Lower leg skin (tissue), 4 donors: ENCODE data around the gene UGT1A4. TPM values are rescaled to one million over a fixed set of nuclear protein-coding genes. Genes with fewer than 3 reads are reported as not detected.

Experiments used
- DNase-seq, 2 donors: peaks; one replicate each; pipeline ENCODE4 v3.0.0-alpha.2; 2019; ENCODE audit warnings: low spot score in 2 of 2
- H3K4me3 ChIP-seq: fragments of 200-600 bp; sonication (generic); 2 replicates; pipeline ENCODE4 v1.5.1; 2017; ENCODE audit warnings: mild to moderate bottlenecking, low read depth; ENCODE audit not compliant: poor library complexity, severe bottlenecking
- POLR2A ChIP-seq, 2 donors: fragments of 450-650 bp; IDR thresholded peaks; one replicate each; pipeline ENCODE4 v1.6.1; 2016 to 2017; ENCODE audit warnings: antibody characterized with exemption in 2 of 2, mild to moderate bottlenecking in 1 of 2, moderate library complexity in 1 of 2
- WGBS, 2 donors: methylation state at CpG; one replicate each; pipeline ENCODE4 v1.1.5; 2018; 5-methylcytosine and 5-hydroxymethylcytosine counted together
- intact Hi-C: fragments of 100-400 bp; cut with DNase I; formaldehyde crosslinking; loops from one replicate; pipeline ENCODE4 v1.15.0; 2023; ENCODE audit warnings: low total_unique reads
- total RNA-seq, 4 donors: library from RNA; depleted of rRNA; stranded (reverse); fragments of >200 nt; gene quantifications; one replicate each; pipeline ENCODE4 v1.1.0, GENCODE V29; 2016
- TF ChIP-seq, protein P1 (sequence below), 3 donors: fragments of 450-650 bp; IDR thresholded peaks; one replicate each; pipeline ENCODE4 v1.5.1; 2016; ENCODE audit warnings: antibody characterized with exemption in 3 of 3, mild to moderate bottlenecking in 3 of 3, moderate library complexity in 2 of 3

Gene UGT1A4
- total RNA-seq, 4 donors from 2014 or later, result 1.0 to 2.9 (median 2.4) TPM

DNA sequence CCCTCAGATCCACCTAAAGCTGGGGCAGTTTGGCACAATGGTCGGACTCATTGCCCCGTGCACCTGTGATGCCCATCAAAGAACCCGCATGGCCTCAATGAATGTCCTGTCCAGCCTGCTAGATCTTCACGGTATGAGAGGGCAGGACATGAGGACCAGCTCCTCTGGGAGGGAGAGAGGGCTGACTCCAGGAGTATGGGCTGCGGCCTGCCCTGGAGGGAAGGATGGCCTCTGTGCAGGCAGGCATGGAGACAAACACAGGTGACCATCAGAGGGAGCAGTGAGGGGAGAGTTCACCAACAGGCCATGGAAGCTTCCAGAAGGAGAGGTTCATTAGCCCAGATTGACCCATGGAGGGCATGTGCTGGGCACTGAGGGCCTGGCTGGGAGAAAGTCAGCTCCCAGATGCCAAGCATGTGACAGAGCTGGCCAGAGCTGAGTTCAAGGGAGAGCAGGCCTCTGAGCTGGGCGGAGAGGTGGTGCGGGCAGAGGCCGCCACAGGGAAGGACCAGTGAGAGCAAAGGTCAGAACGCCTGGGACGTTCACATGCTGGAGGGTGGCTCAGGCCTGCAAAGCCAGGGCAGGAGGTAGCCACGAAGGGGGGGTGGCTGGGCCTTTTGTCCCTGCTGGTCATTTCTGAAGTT is 99.6 kb downstream of the UGT1A4 start:
- TF ChIP-seq POLR2A (IDR thresholded peaks at IDR 0.05), result no peak
- TF ChIP-seq, protein P1, sequence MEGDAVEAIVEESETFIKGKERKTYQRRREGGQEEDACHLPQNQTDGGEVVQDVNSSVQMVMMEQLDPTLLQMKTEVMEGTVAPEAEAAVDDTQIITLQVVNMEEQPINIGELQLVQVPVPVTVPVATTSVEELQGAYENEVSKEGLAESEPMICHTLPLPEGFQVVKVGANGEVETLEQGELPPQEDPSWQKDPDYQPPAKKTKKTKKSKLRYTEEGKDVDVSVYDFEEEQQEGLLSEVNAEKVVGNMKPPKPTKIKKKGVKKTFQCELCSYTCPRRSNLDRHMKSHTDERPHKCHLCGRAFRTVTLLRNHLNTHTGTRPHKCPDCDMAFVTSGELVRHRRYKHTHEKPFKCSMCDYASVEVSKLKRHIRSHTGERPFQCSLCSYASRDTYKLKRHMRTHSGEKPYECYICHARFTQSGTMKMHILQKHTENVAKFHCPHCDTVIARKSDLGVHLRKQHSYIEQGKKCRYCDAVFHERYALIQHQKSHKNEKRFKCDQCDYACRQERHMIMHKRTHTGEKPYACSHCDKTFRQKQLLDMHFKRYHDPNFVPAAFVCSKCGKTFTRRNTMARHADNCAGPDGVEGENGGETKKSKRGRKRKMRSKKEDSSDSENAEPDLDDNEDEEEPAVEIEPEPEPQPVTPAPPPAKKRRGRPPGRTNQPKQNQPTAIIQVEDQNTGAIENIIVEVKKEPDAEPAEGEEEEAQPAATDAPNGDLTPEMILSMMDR (IDR thresholded peaks at IDR 0.05), result no peak
- WGBS, 2 donors, result 94 to 95% methylated on average over 11 of the region's 11 CpGs
- intact Hi-C loops, result no loop called here
- H3K4me3 ChIP-seq, result no peak overlapping the region
- DNase-seq, result peak in 1 of 2 donors; percentile 63

DNA sequence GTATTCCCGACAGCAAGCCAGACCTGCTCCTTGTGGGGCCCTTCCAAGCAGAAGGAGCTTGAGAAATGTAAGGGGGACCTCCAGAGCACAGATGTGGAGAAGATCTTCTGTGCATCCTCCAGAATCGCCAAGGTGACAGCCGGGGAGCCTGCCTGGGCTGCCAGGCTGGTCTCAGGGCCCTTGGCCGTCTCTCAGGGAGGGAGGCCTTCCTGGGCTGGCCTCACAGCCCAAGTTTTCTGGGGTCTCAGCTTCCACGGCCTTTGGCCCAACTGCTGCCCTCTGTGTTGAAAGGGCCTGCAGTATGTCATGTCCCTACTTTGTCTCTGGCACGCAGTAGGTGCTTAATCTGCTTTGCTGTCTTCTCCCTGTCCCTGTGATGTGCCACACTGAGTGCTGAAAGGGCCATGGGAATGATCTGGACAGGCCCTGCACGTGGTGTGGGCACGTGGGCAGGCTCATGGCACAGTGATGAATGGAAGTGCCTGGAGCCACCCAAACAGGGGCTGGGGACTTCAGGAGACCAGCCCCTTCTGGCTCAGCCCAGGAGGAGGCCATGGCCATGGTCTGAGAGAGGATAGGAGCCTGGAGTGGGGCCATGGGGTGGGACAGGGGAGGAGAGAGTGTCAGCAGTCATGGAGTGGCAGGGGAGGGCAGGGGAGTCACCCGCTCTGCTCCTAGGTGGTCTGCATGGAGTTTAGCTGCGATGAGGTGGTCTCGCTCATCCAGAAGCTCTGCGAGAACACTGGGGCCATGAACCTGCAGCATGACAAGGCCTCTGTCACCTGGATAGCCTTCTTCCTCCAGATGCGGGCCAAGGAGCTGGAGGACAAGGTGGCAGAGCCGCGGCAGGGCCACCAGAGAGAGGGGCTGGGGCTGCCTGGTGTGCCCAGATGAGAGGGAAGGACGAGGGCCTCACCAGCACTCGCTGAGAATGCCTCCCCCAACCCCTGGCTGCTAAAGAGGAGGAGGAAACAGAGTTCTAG is 100.4 kb downstream of the UGT1A4 start:
- DNase-seq, result peak in 1 of 2 donors; percentile 83
- TF ChIP-seq, protein P1 (IDR thresholded peaks at IDR 0.05), result no peak
- TF ChIP-seq POLR2A (IDR thresholded peaks at IDR 0.05), result no peak
- WGBS, 2 donors, result 82 to 84% methylated on average over 13 to 17 of the region's 17 CpGs
- H3K4me3 ChIP-seq, result no peak overlapping the region
- intact Hi-C loops, result no loop called here

DNA sequence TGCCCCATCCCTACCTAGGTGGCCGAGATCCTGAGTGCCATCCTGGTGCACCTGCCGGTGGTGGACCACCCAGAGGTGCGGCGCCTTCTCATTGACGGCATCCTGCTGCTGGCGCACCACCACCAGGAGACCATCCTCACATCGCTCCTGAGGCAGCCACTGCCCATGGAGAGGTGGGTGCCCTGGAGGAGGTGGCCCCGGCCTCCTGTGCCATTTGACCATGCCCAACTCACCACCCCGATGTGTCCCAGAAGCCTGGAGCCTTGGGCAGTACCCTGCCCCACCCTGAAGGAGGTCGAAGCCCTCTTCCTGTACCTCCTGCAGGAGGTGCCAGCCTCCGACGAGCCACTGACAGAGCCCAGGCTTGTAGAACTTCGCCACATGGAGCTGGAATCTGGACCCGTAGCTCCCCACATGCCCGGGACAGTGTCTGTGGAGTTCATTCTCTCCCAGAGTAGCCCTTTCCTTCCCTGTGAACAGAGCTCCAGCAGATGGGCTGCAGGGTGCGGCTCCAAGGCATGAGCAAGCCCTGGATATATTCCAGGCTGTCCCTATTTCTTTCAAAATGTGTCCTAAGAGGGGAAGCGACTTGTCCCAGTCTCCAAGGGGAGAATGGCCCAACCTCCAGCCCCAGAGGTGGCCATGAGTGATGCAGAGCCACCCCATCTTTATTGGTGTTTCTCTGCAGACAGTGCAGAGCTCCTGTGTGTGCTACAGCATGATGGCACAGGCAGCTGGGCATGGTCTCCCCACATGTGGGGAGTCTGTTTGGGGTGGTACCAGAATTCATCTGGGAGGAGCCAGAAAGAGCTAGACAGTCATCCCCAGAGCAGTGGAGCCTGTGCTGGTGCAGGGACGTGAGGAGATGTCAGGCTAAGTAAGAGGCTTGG is 101.6 kb downstream of the UGT1A4 start:
- DNase-seq, result peak in 1 of 2 donors; percentile 61
- intact Hi-C loops, result no loop called here
- TF ChIP-seq, protein P1 (IDR thresholded peaks at IDR 0.05), result no peak
- TF ChIP-seq POLR2A (IDR thresholded peaks at IDR 0.05), result no peak
- H3K4me3 ChIP-seq, result no peak overlapping the region
- WGBS, 2 donors, result 69 to 70% methylated on average over 5 to 14 of the region's 18 CpGs

DNA sequence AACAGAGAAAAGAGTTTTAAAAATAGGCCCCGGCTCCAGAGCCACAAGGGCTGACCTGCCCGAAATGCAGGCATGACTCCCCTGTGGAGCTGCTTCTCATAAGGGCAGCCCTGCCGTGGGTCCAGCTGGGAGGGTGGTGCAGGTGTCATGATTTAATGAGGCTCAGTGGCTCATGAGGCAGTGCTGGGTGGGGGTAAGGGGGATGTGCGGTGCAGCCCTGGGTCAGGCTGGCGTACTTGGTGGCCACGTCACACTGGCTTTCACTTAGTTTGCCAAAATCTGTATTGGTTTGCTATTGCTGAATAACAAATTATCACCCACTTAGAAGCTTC is 102.2 kb downstream of the UGT1A4 start:
- WGBS, 2 donors, result 80 to 89% methylated on average over 6 of the region's 6 CpGs
- TF ChIP-seq, protein P1 (IDR thresholded peaks at IDR 0.05), result no peak
- no peak for TF ChIP-seq POLR2A (IDR thresholded peaks at IDR 0.05)
- H3K4me3 ChIP-seq, result no peak overlapping the region
- intact Hi-C loops, result no loop called here
- peak in 1 of 2 donors; percentile 67 for DNase-seq

DNA sequence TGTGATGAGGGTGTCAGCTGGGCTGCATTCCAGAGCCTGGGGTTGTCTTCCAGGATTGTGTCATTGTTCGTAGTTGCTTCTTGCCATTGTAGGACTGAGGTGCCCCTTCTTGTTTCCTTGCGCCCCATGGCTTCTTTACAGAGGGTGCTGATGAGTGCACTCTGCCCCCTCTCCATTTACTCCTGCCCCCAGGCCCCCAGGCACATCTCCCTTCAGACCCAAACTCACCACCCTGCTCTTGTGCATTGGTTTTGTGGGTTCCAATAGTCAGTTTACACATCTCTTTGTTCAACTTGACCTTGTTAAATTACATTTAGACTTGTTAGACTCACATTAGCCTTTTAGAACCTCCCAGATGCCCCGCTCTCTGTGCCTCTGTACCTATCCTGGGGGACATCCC is 102.7 kb downstream of the UGT1A4 start:
- intact Hi-C loops, result no loop called here
- TF ChIP-seq, protein P1 (IDR thresholded peaks at IDR 0.05), result no peak
- TF ChIP-seq POLR2A (IDR thresholded peaks at IDR 0.05), result no peak
- DNase-seq, result no peak
- H3K4me3 ChIP-seq, result no peak overlapping the region
- 88 to 95% methylated on average over 3 of the region's 3 CpGs for WGBS, 2 donors
